Smooth muscle cell (in vitro differentiated cells): ENCODE results near the gene TRDN. TPM values are rescaled to one million over a fixed set of nuclear protein-coding genes. Genes with fewer than 3 reads are reported as not detected.

Experiments
- DNase-seq: peaks from one replicate; lab custom pipeline; 2025; ENCODE audit not compliant: unreplicated experiment; lab: John Stamatoyannopoulos, UW
- H2AFZ ChIP-seq: fragments of 200-600 bp; sonication (generic); 2 replicates; pipeline ENCODE4 v1.6.0; 2016; ENCODE audit warnings: antibody characterized with exemption, low read depth, mild to moderate bottlenecking
- H3F3A ChIP-seq: fragments of 200-600 bp; sonication (generic); 2 replicates; pipeline ENCODE4 v1.6.0; 2017; ENCODE audit warnings: antibody characterized with exemption, low read depth
- H3K27ac ChIP-seq: fragments of 200-600 bp; sonication (generic); 2 replicates; pipeline ENCODE4 v1.5.1; 2016; ENCODE audit warnings: low read depth, mild to moderate bottlenecking
- H3K27me3 ChIP-seq: fragments of 200-600 bp; sonication (generic); 2 replicates; pipeline ENCODE4 v1.6.1; 2016; ENCODE audit warnings: low read depth, mild to moderate bottlenecking
- H3K36me3 ChIP-seq: fragments of 200-600 bp; sonication (generic); 2 replicates; pipeline ENCODE4 v1.5.1; 2016; ENCODE audit warnings: low read depth
- H3K4me1 ChIP-seq: fragments of 200-600 bp; sonication (generic); 2 replicates; pipeline ENCODE4 v1.5.1; 2016; ENCODE audit warnings: low read depth
- H3K4me2 ChIP-seq: fragments of 200-600 bp; sonication (generic); 2 replicates; pipeline ENCODE4 v1.6.0; 2016; ENCODE audit warnings: mild to moderate bottlenecking
- H3K4me3 ChIP-seq: fragments of 200-600 bp; sonication (generic); 2 replicates; pipeline ENCODE4 v1.5.1; 2016; ENCODE audit warnings: mild to moderate bottlenecking
- H3K79me2 ChIP-seq: fragments of 200-600 bp; sonication (generic); 2 replicates; pipeline ENCODE4 v1.6.0; 2016; ENCODE audit warnings: low read depth, mild to moderate bottlenecking
- H3K9ac ChIP-seq: fragments of 200-600 bp; sonication (generic); 2 replicates; pipeline ENCODE4 v1.6.0; 2016; ENCODE audit warnings: low read depth
- H3K9me3 ChIP-seq: fragments of 200-600 bp; sonication (generic); replicated peaks from 2 replicates; pipeline ENCODE4 v1.5.1; 2016; ENCODE audit warnings: low read depth
- H4K20me1 ChIP-seq: fragments of 200-600 bp; sonication (generic); 2 replicates; pipeline ENCODE4 v1.6.0; 2016; ENCODE audit warnings: low read depth
- CTCF ChIP-seq: fragments of 200-600 bp; sonication (generic); IDR thresholded peaks from 2 replicates; pipeline ENCODE4 v1.5.1; 2017; ENCODE audit warnings: borderline replicate concordance, mild to moderate bottlenecking, antibody characterized with exemption; ENCODE audit not compliant: insufficient read depth, poor library complexity, severe bottlenecking
- WGBS: methylation state at CpG from one replicate; pipeline ENCODE4 v1.1.7; 2016; ENCODE audit warnings: low lambda C conversion rate; 5-methylcytosine and 5-hydroxymethylcytosine counted together
- polyA plus RNA-seq: library from polyadenylated mRNA; unstranded; fragments of >200 nt; fragmentation: Nextera tagmentation; extraction: Ambion mirVana; gene quantifications from 2 replicates; pipeline ENCODE4 v1.2.1, GENCODE V29; 2016
- total RNA-seq: library from RNA; depleted of rRNA; stranded (reverse); fragments of >200 nt; gene quantifications from 2 replicates; pipeline ENCODE4 v1.2.3, GENCODE V29; 2014

The TRDN gene
- total and polyA plus RNA-seq, 2 experiments from 2014 or later: 0.14 TPM; not detected in 1

DNA sequence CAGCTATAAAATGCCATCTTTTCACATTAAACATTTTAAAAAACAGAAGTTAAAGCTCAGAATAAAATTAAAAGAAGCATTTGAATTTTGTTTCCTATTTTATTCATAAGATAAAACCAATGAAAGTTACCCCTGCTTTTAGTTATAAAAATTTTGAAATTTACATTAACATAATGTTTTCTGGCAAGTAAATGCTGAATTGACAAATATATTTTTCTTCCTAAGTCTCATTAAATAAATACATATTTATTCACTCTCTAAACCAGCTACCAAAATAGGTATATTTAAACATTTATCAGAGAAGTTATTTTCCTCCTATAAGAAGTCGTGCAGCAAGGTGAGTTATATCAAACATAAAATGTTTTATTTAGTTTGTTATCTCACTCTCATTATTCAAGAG, 213.6 kb downstream of the TRDN start:
- Histone ChIP-seq H3K36me3 (no peaks in the 10 kb centered on the region), H3K79me2 (no peaks in the 10 kb centered on the region), H3K27ac (no peak overlapping the region), H3F3A (no peaks in the 10 kb centered on the region), H3K4me2 (no peak overlapping the region), H3K4me1 (no peaks in the 10 kb centered on the region), H3K4me3 (no peak overlapping the region), H3K27me3 (no peaks in the 10 kb centered on the region), H4K20me1 (no peaks in the 10 kb centered on the region), H3K9ac (no peak overlapping the region), H2AFZ (no peak overlapping the region), H3K9me3 (no peaks in the 10 kb centered on the region)
- 96% methylated on average over 1 of the region's 1 CpG for WGBS
- no peak for TF ChIP-seq CTCF
- no peak for DNase-seq

DNA sequence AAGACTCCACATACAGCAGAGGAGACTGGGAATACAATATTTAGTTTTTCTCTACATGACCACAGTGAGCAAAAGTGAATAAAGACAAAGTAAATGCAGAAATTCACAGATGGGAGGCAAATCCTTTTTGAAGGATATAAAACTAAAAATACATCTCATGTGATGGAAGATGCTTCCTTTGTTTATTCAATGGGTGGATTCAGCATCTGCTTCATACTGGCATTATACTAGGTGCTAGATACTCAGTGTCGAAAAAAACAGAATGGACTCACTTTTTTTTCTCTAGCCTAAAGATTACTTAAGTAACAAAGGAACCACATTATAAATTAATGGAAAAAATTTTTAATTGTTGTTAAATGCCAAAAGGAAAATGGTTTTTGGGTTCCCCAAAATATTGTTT, 216.2 kb downstream of the TRDN start:
- Histone ChIP-seq H3K27ac (no peak overlapping the region), H2AFZ (no peak overlapping the region), H3K36me3 (no peaks in the 10 kb centered on the region), H3K79me2 (no peaks in the 10 kb centered on the region), H3F3A (no peaks in the 10 kb centered on the region), H4K20me1 (no peaks in the 10 kb centered on the region), H3K9me3 (no peaks in the 10 kb centered on the region), H3K9ac (no peak overlapping the region), H3K4me2 (no peak overlapping the region), H3K27me3 (no peaks in the 10 kb centered on the region), H3K4me1 (no peaks in the 10 kb centered on the region), H3K4me3 (no peak overlapping the region)
- no peak for TF ChIP-seq CTCF
- DNase-seq: no peak
- 93% methylated on average over 1 of the region's 1 CpG for WGBS

- H3K4me1 ChIP-seq: no peaks in the 10 kb centered on the region
- DNase-seq: no peak
- H4K20me1 ChIP-seq: no peaks in the 10 kb centered on the region
- no peak overlapping the region for H3K27ac ChIP-seq
- no peaks in the 10 kb centered on the region for H3K9me3 ChIP-seq
- H3F3A ChIP-seq: no peaks in the 10 kb centered on the region
- no peaks in the 10 kb centered on the region for H3K36me3 ChIP-seq
- 77% methylated on average over 3 of the region's 3 CpGs for WGBS
- H3K4me2 ChIP-seq: no peak overlapping the region
- no peak overlapping the region for H3K4me3 ChIP-seq
- no peak overlapping the region for H2AFZ ChIP-seq
- TF ChIP-seq CTCF: no peak
- no peaks in the 10 kb centered on the region for H3K27me3 ChIP-seq
- no peak overlapping the region for H3K9ac ChIP-seq
- no peaks in the 10 kb centered on the region for H3K79me2 ChIP-seq
Measured at GRCh38 chr6:123418071-123418470, 218.7 kb downstream of the TRDN start.

- H3K4me1 ChIP-seq: no peaks in the 10 kb centered on the region
- H3K4me2 ChIP-seq: no peak overlapping the region
- H4K20me1 ChIP-seq: no peaks in the 10 kb centered on the region
- H3K27ac ChIP-seq: no peak overlapping the region
- peak overlapping the region; percentile 30 for H2AFZ ChIP-seq
- DNase-seq: no peak
- no peak overlapping the region for H3K4me3 ChIP-seq
- H3K9ac ChIP-seq: no peak overlapping the region
- H3K27me3 ChIP-seq: no peaks in the 10 kb centered on the region
- 87% methylated on average over 3 of the region's 3 CpGs for WGBS
- TF ChIP-seq CTCF: no peak
- H3K79me2 ChIP-seq: no peaks in the 10 kb centered on the region
- no peaks in the 10 kb centered on the region for H3F3A ChIP-seq
- H3K36me3 ChIP-seq: no peaks in the 10 kb centered on the region
- no peaks in the 10 kb centered on the region for H3K9me3 ChIP-seq
Measured at GRCh38 chr6:123417535-123417934, 219.2 kb downstream of the TRDN start.
